Measurements from ENCODE around the gene PEX10.
A peak's percentile ranks its signal among the peaks of the same experiment; 100 is the strongest.

PEX10 gene

DNA sequence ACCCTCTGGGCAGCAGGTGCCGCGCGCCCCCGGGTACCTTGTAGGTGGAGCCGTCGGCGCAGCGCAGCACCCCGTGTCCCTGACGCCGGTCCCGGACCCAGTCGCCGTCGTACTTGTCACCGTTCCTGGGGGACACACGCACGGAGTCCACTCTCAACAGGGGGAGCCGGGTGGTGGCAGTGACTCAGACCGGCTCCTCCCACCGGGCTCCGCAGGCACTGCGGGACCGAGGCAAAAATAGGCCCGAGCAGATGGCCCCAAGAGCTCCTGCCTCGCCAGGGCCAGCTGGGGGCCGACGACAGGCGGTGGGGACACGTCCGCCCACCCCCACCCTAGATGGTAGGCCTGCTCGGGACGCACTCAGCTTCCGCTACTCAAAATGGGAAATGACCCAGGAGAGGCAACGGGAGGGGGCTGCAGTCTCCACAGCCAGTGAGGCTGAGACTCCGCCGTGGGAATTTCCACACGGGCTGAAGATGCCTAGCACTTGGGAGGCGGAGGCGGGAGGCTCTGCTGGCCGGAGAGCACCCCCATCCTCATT, 27.4 kb downstream of the PEX10 start:
- DNase-seq, result no peak

DNA sequence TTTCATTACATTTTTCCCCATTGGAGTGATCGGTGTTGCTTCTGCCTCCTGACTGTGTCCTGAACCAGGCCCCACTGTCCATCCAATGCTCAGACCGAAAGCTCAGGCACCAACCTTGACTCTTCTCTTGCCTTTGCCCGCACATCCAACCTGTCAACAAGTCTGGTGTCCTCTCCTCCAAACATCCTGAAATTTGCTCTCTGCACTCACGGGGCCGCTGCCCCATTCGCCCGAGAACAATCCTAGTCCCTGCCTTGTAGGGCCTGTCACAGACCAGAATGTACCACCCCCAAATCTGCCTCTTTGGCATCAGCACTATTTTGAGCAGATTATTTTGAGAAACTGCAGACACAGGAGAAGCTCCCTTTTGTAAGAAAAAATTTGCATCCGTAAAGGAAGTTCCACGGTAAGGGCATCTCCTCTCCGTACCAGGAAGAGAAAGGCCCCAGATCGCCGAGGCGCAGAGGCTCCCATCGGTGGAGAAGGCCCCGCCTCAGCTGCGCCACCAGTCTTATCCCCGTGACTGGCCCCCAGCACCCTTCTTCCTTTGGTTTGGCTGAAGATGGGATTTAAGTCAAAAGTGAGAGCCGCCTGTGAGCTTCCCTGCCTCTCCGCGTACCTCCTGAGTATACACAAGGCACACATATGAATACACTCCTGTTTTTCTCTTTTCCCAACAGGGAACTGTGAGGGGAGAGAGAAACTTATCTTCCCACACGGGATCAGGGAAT, 28.1 kb downstream of the PEX10 start:
- no peak for DNase-seq

- no peak for DNase-seq
These were observed 28.8 kb downstream of the PEX10 start for GRCh38 chr1:2383576-2383975.

DNA sequence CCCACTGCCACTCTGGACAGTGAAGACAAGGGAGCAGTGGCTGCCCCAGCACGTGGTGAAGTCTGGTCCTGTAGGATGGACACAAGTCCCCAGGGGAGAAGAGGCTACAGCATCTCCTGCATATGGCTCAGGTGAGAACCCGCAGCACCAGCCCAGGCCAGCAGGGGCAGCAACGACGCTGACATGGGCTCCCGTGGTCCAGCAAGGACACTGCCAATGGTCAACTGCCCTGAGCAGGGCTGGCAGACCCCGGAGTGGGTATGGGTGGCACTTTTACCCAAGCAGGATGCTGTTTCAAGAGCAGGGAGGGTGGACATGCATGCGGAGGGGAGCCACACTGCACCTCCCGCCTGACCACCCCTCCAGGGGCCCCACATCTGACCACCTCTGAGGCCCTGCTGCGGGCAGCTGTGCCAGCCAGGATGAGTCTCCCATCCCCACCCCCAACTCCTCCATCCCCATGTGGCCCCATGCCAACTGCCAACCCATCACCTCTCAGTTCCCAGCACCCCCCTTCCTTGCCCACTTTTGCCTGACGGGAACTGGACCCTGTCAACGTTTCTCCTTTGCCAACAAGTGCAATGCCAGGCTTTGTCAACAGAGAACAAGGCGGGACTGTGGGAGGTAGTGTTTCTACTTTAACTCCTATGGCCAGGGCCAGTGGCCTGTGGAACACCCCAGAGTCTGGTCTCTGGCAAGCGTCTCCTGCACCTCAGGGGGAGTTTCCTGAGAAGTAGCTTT, 29.6 kb downstream of the PEX10 start:
- DNase-seq, result peak in 1 of 2 experiments; percentile 34

- peak in 1 of 2 experiments; percentile 55 for DNase-seq
These were observed 30.4 kb downstream of the PEX10 start for GRCh38 chr1:2381741-2382620.

DNA sequence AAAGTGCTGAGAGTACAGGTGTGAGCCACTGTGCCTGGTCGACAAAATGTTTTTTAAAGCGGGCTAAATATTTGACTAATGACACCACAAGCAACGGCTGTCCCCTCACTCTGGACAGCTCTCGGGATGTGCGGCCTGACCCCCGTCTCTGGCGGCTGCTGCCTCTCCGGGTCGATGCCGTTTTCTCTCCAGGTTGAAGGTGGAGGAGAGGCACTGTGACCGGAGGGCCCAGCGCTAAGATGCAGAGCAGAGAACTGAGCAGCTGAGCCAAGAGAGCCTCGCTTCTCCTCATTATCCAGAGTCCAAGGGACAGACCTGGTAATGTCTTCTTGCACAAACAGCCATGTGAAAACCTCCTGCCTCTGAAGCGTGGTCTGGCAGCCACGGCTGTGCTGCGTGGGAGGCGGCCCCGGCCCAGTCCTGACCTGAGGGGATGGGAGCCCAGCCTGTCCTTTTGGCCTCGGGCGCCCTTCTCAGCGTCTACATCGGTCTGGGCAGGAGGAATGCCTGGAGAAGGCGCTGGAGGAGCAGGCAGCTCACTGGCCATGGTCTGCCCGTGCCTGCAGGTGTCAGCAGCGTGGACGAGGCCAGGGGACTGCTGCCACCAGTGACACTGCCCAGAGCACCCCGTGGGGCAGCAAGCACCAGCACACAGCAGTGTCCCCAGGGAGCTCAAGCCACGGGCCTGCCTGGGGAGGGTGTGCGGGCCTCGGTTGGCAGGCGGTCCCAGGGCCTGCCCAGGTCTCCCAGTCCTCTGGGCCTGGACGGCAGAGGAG, 31.4 kb downstream of the PEX10 start:
- no peak for DNase-seq

DNA sequence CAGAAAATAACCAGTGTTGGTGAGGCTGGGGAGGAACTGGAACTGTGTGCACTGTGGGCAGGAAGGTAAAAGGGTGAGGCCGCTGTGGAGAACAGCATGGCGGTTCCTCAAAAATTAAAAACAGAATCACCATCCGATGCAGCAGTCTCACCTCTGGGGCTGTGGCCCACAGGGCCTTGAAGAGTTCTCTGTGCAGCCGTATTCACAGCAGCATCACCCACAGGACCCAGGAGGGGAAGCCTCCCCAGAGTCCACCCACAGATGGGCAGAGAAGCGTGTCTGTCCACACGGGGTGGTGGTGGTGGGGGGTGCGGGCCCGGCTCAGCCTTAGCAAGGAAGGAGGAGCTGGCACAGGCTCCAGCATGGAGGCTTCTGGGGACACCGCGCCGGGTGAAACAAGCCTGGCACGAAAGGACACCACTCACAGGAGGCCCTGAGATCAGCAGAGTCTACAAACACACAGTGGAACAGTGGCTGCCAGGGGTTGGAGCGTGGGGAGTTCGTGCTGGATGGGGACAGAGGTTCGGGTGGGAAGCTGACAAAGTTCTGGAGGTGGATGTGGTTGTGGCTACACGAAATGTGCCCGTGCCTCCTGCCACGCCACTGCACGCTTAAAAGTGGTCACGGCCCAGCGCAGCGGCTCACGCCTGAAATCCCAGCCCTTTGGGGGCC, 32.5 kb downstream of the PEX10 start:
- DNase-seq, result no peak

GRCh38 chr1:2378956-2379732, 33.2 kb downstream of the PEX10 start:
- no peak for DNase-seq

- no peak for DNase-seq
These were observed 33.9 kb downstream of the PEX10 start for GRCh38 chr1:2378441-2378851.

GRCh38 chr1:2377751-2378440, 34.5 kb downstream of the PEX10 start:
- DNase-seq, result no peak

GRCh38 chr1:2376931-2377672, 35.3 kb downstream of the PEX10 start:
- DNase-seq, result no peak

GRCh38 chr1:2376261-2376741, 36.1 kb downstream of the PEX10 start:
- no peak for DNase-seq

- DNase-seq, result no peak
These were observed 36.5 kb downstream of the PEX10 start for GRCh38 chr1:2375923-2376260.

DNA sequence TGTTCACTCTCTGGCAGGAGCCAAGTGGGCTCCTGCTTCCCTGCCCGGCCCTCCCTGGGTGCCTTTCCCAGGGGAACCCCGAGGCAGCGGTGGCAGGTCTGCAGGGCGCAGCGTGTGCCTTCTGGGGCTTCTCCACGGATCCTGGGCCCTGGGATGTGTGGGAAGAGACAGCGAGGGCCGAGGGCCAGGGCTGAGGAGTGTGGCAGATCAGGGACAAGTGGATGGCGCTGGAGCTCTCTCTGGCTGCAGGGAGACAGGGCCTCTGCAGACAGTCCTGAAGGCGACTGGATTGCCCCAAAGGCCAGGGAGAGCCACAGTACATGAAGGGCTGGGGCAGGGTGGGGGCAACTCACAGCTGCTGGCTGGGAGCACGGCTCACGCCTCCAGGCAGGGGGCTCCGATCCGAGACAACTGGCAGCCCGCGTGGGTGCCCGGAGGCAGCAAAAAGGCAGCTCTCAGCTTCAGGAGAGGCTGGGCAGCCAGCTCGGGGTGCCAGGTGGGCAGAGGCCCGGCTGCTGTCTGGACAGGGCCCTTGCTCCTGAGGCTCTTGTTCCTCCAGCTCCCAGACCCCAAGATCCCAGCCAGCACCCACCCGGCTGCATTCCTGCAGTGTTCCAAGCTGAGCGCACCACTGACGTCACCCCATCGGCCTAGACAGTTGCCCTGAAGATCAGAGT, 37.0 kb downstream of the PEX10 start:
- DNase-seq, result no peak

GRCh38 chr1:2374252-2375155, 37.9 kb downstream of the PEX10 start:
- DNase-seq, result no peak

DNA sequence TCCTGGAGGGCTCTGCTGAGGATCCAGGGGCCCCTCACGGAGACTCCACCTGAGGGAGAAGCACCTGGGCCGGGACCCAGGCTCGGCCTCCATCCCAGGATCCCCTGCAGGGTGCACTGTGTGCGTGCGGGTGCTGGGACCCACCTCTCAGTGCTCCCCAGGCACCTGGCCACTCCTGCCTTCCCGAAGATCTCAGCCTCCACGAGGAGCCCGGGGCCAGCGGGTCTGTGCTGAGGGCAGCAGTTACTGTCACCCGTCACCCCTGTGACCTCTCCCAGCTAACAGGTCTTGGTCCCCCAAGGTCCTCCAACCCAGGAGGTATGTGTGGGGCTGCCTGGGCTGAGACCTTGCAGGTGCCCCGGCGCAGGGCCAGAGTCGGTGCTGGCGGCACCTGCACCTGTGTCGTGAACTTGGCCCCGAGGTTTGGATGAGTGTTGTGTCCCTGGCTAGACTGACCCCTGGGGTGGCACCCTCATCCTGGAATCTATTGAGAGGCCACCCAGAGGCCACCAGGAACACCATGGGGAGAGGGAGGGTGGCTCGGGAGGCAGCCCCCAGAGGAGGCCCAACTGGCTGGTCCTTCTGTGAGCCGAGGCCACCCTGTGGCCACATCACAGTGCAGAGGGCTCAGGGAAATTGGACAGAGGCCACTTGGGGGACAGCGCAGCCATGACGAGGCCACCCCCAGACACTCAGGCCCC, 38.7 kb downstream of the PEX10 start:
- no peak for DNase-seq
